H9 (cell line): Measurements from ENCODE around the gene SPAG17. TPM values are rescaled to one million over a fixed set of nuclear protein-coding genes. Genes with fewer than 3 reads are reported as not detected.
A peak's percentile ranks its signal among the peaks of the same experiment; 100 is the strongest.

ENCODE experiments used
- DNase-seq: peaks from one replicate; pipeline ENCODE4 v3.0.0-alpha.2; 2017
- H2AFZ ChIP-seq: one replicate; pipeline ENCODE4 v1.6.1; 2013; ENCODE audit warnings: mild to moderate bottlenecking, low read length, control low read depth, moderate library complexity
- H2AK5ac ChIP-seq: 2 replicates; pipeline ENCODE4 v1.6.1; 2013; ENCODE audit warnings: low read length, control low read depth, mixed read lengths; ENCODE audit not compliant: insufficient read length
- H2BK120ac ChIP-seq: one replicate; pipeline ENCODE4 v1.6.1; 2013; ENCODE audit warnings: low read depth, mild to moderate bottlenecking, low read length, control low read depth, inconsistent platforms; ENCODE audit not compliant: poor library complexity, severe bottlenecking
- H2BK12ac ChIP-seq: 2 replicates; pipeline ENCODE4 v1.6.1; 2013; ENCODE audit warnings: low read length, control low read depth, mixed read lengths, low read depth; ENCODE audit not compliant: insufficient read length
- H2BK15ac ChIP-seq: 2 replicates; pipeline ENCODE4 v1.6.1; 2013; ENCODE audit warnings: low read depth, low read length, control low read depth
- H2BK20ac ChIP-seq: one replicate; pipeline ENCODE4 v1.6.1; 2013; ENCODE audit warnings: low read depth, mild to moderate bottlenecking, low read length, control low read depth, inconsistent platforms; ENCODE audit not compliant: poor library complexity, severe bottlenecking
- H2BK5ac ChIP-seq: 2 replicates; pipeline ENCODE4 v1.6.1; 2013; ENCODE audit warnings: low read length, control low read depth, mixed read lengths; ENCODE audit not compliant: insufficient read length
- H3K14ac ChIP-seq: 2 replicates; pipeline ENCODE4 v1.6.1; 2013; ENCODE audit warnings: low read length, control low read depth; ENCODE audit not compliant: insufficient read depth
- H3K18ac ChIP-seq: 2 replicates; pipeline ENCODE4 v1.6.1; 2013; ENCODE audit warnings: low read depth, mild to moderate bottlenecking, mixed read lengths, low read length, control low read depth; ENCODE audit not compliant: insufficient read length
- H3K23ac ChIP-seq: 2 replicates; pipeline ENCODE4 v1.6.1; 2013; ENCODE audit warnings: low read length, control low read depth, mixed read lengths, low read depth; ENCODE audit not compliant: insufficient read length
- H3K23me2 ChIP-seq: 2 replicates; pipeline ENCODE4 v1.6.1; 2013; ENCODE audit warnings: low read depth, mild to moderate bottlenecking, mixed read lengths, low read length, control low read depth; ENCODE audit not compliant: insufficient read length, poor library complexity, severe bottlenecking
- H3K27ac ChIP-seq: 2 replicates; pipeline ENCODE4 v1.5.1; 2013; ENCODE audit warnings: low read length, control low read depth, mixed read lengths, low read depth; ENCODE audit not compliant: insufficient read length
- H3K27me3 ChIP-seq: 2 replicates; pipeline ENCODE4 v1.6.1; 2013; ENCODE audit warnings: low read length, control low read depth, inconsistent platforms; ENCODE audit not compliant: insufficient read depth
- H3K4ac ChIP-seq: 2 replicates; pipeline ENCODE4 v1.6.1; 2013; ENCODE audit warnings: low read depth, mild to moderate bottlenecking, control low read depth, inconsistent platforms, low read length, moderate library complexity
- H3K4me1 ChIP-seq: 2 replicates; pipeline ENCODE4 v1.6.1; 2013; ENCODE audit warnings: low read length, control low read depth, inconsistent platforms; ENCODE audit not compliant: insufficient read depth
- H3K4me2 ChIP-seq: 2 replicates; pipeline ENCODE4 v1.6.1; 2013; ENCODE audit warnings: low read length, control low read depth, mixed read lengths; ENCODE audit not compliant: insufficient read length, insufficient read depth
- H3K56ac ChIP-seq: 2 replicates; pipeline ENCODE4 v1.6.1; 2013; ENCODE audit warnings: low read depth, mild to moderate bottlenecking, mixed read lengths, low read length, control low read depth; ENCODE audit not compliant: insufficient read length
- H3K79me1 ChIP-seq: 2 replicates; pipeline ENCODE4 v1.6.1; 2013; ENCODE audit warnings: low read depth, mild to moderate bottlenecking, moderate library complexity, low read length, control low read depth, inconsistent platforms; ENCODE audit not compliant: insufficient read depth, poor library complexity, severe bottlenecking
- H3K79me2 ChIP-seq: 2 replicates; pipeline ENCODE4 v1.6.1; 2013; ENCODE audit warnings: low read length, control low read depth, inconsistent platforms; ENCODE audit not compliant: insufficient read depth
- H3K9ac ChIP-seq: 2 replicates; pipeline ENCODE4 v1.6.1; 2013; ENCODE audit warnings: low read length, control low read depth, mixed read lengths; ENCODE audit not compliant: insufficient read length; ENCODE audit errors: extremely low read depth
- H3K9me3 ChIP-seq: one replicate; pipeline ENCODE4 v1.6.1; 2013; ENCODE audit warnings: low read depth, low read length, inconsistent platforms; ENCODE audit not compliant: control insufficient read depth
- H3T11ph ChIP-seq: one replicate; pipeline ENCODE4 v1.6.1; 2013; ENCODE audit warnings: mild to moderate bottlenecking, low read length, control low read depth, inconsistent platforms
- H4K20me1 ChIP-seq: one replicate; pipeline ENCODE4 v1.6.1; 2013; ENCODE audit not compliant: control insufficient read depth, insufficient read length, insufficient read depth
- H4K5ac ChIP-seq: 2 replicates; pipeline ENCODE4 v1.6.1; 2013; ENCODE audit warnings: low read depth, mild to moderate bottlenecking, mixed read lengths, low read length, control low read depth; ENCODE audit not compliant: insufficient read length
- H4K8ac ChIP-seq: replicated peaks from 2 replicates; pipeline ENCODE4 v1.6.1; 2013; ENCODE audit warnings: low read length, control low read depth, mixed read lengths, low read depth; ENCODE audit not compliant: insufficient read length
- H4K91ac ChIP-seq: 2 replicates; pipeline ENCODE4 v1.6.1; 2013; ENCODE audit warnings: low read depth, mild to moderate bottlenecking, moderate library complexity, mixed read lengths, low read length, control low read depth; ENCODE audit not compliant: insufficient read length
- H3K27ac Mint-ChIP-seq, 3 experiments: 2 replicates in 2 of 3; 3 replicates in 1 of 3; pipeline ENCODE4 v1.8.0; 2020 to 2021; ENCODE audit warnings: mixed read lengths in 3 of 3, mild to moderate bottlenecking in 1 of 3, moderate library complexity in 1 of 3
- H3K27me3 Mint-ChIP-seq: 2 replicates; pipeline ENCODE4 v1.8.0; 2021; ENCODE audit warnings: low read depth, mild to moderate bottlenecking, moderate library complexity, mixed read lengths
- H3K36me3 Mint-ChIP-seq, 3 experiments: 2 replicates in 2 of 3; 3 replicates in 1 of 3; pipeline ENCODE4 v1.8.0; 2020 to 2021; ENCODE audit warnings: low read depth in 3 of 3, mixed read lengths in 3 of 3; ENCODE audit not compliant: insufficient read depth in 1 of 3
- H3K4me1 Mint-ChIP-seq, 2 experiments: 2 replicates each; pipeline ENCODE4 v1.8.0; 2020; ENCODE audit warnings: mixed read lengths in 2 of 2
- H3K4me3 Mint-ChIP-seq, 2 experiments: 2 replicates in 1 of 2; 3 replicates in 1 of 2; pipeline ENCODE4 v1.8.0; 2020 to 2021; ENCODE audit warnings: mild to moderate bottlenecking in 2 of 2, mixed read lengths in 2 of 2, moderate library complexity in 1 of 2
- H3K9me3 Mint-ChIP-seq, 2 experiments: 2 replicates in 1 of 2; 3 replicates in 1 of 2; pipeline ENCODE4 v1.8.0; 2020; ENCODE audit warnings: mild to moderate bottlenecking in 2 of 2, mixed read lengths in 2 of 2, moderate library complexity in 1 of 2
- WGBS: extraction: QIAGEN DNeasy Blood & Tissue Kit; methylation state at CpG from one replicate; pipeline ENCODE4 v1.1.7; 2013; ENCODE audit warnings: missing lambda C conversion rate, low lambda C conversion rate, mixed read lengths; ENCODE audit not compliant: insufficient read length; ENCODE audit errors: extremely low coverage; 5-methylcytosine and 5-hydroxymethylcytosine counted together
- total RNA-seq: library from RNA; stranded (reverse); gene quantifications from 2 replicates; pipeline ENCODE4 v1.2.1, GENCODE V29; 2021
- TF ChIP-seq, protein P1 (sequence below): fragments of 200-600 bp; sonication (generic); conservative IDR thresholded peaks from 3 replicates; pipeline ENCODE4 v1.8.0; 2021; ENCODE audit warnings: antibody characterized with exemption, mild to moderate bottlenecking

The SPAG17 gene
- total RNA-seq, 1 experiment from 2014 or later = 0.37 TPM

DNA sequence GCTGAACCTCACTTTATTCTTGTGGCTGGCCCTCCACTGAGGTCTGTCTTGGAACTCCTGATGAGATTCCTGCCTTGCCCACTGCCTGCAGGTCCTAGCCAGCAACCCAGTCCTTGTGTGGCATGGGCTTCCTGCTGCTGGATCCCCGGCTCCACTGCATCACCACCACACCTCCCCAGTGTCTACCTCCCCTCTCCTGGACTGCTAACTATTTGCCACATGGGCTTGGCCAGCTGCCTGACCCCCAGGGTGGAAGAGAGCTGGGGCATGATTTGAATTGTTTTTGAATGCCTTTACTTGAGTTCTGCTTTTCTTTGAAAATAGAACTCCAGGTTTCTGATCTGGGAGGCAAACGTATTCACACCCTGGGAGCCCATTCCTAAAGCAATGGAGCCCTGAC lies 41.2 kb downstream of the SPAG17 start:
- Histone ChIP-seq H2BK15ac (no peak overlapping the region), H3K23me2 (no peaks in the 10 kb centered on the region), H3K18ac (no peak overlapping the region), H3K56ac (no peak overlapping the region), H2AK5ac (no peak overlapping the region), H3K4me2 (no peak overlapping the region), H3K4ac (no peak overlapping the region), H4K8ac (no peak overlapping the region), H2BK5ac (no peak overlapping the region), H2AFZ (no peak overlapping the region), H3T11ph (no peak overlapping the region), H3K9ac (no peak overlapping the region), H4K91ac (no peak overlapping the region), H3K27me3 (no peaks in the 10 kb centered on the region), H3K79me1 (no peaks in the 10 kb centered on the region), H3K27ac (no peak overlapping the region), H4K20me1 (no peaks in the 10 kb centered on the region), H3K23ac (no peak overlapping the region), H4K5ac (no peak overlapping the region), H3K14ac (peak overlapping the region; percentile 49; the same call in 1 of the 2 replicates), H3K4me1 (no peaks in the 10 kb centered on the region), H3K9me3 (no peaks in the 10 kb centered on the region), H2BK120ac (no peak overlapping the region), H2BK12ac (no peak overlapping the region), H3K79me2 (no peaks in the 10 kb centered on the region), H2BK20ac (no peak overlapping the region)
- Mint-ChIP-seq H3K27me3 (no peaks in the 10 kb centered on the region; the same call in 1 of the 2 replicates), H3K4me3 (no peak overlapping the region), H3K27ac (no peak overlapping the region; a peak in 1 of 7 replicates), H3K9me3 (peaks cover 0 to 6% of the 10 kb centered on the region in 2 experiments; a peak in 2 of 5 replicates), H3K4me1 (peaks cover 13 to 20% of the 10 kb centered on the region in 2 experiments), H3K36me3 (peaks cover 0 to 3% (median 0%) of the 10 kb centered on the region in 3 experiments; a peak in 3 of 7 replicates)
- TF ChIP-seq, protein P1, sequence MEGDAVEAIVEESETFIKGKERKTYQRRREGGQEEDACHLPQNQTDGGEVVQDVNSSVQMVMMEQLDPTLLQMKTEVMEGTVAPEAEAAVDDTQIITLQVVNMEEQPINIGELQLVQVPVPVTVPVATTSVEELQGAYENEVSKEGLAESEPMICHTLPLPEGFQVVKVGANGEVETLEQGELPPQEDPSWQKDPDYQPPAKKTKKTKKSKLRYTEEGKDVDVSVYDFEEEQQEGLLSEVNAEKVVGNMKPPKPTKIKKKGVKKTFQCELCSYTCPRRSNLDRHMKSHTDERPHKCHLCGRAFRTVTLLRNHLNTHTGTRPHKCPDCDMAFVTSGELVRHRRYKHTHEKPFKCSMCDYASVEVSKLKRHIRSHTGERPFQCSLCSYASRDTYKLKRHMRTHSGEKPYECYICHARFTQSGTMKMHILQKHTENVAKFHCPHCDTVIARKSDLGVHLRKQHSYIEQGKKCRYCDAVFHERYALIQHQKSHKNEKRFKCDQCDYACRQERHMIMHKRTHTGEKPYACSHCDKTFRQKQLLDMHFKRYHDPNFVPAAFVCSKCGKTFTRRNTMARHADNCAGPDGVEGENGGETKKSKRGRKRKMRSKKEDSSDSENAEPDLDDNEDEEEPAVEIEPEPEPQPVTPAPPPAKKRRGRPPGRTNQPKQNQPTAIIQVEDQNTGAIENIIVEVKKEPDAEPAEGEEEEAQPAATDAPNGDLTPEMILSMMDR = no peak
- no peak for DNase-seq
- WGBS = no CpG with 5 or more reads among the region's 2 CpGs
